NCI-H128 (cell line): ENCODE results near the gene LEF1.
A peak's percentile ranks its signal among the peaks of the same experiment; 100 is the strongest.
"Not testable (repeated sequence)": the region's sequence is repeated elsewhere in the genome, so short reads cannot be mapped to it uniquely, and the experiment has no call there.

Experiments used
- DNase-seq: peaks from one replicate; lab custom pipeline; 2025; ENCODE audit not compliant: unreplicated experiment; lab: John Stamatoyannopoulos, UW

The LEF1 gene

DNA sequence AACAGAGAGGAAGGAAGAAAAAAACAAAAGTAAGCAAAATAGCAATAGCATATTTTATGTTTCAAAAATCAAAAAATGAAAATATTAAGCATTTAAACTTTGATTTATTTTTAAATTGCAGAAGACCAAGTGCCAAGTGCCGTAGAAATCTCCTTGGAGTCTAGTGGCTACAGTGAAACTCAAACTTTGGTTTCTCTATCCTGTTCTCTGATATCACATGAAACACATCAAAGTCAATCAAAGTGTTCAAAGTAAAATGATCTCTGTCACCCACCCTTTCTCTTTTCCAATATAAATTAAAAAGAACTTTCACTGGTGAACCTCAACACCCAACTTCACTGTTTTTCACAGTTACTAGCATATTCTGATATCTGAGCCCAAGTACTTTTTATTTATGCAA is 98.0 kb downstream of the LEF1 start:
- no peak for DNase-seq

DNA sequence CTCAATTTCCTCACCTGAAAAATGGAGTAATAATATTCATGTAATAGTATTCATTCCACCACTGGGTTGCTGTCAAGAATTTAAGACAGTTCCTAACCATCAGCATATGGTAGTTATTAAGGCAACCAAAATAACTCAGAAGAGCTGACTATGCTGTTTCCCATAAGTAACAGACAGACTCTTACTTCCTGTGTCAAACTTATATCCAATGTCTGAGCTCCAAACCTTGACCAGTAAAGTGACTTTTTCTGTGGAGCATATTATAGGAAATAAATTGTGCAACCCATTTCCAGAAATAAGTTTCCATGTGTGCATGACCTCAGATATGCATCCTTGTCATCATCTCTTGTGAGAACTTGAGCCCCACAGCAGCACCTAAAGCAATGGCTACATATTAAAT is 100.3 kb downstream of the LEF1 start:
- DNase-seq, result no peak

DNA sequence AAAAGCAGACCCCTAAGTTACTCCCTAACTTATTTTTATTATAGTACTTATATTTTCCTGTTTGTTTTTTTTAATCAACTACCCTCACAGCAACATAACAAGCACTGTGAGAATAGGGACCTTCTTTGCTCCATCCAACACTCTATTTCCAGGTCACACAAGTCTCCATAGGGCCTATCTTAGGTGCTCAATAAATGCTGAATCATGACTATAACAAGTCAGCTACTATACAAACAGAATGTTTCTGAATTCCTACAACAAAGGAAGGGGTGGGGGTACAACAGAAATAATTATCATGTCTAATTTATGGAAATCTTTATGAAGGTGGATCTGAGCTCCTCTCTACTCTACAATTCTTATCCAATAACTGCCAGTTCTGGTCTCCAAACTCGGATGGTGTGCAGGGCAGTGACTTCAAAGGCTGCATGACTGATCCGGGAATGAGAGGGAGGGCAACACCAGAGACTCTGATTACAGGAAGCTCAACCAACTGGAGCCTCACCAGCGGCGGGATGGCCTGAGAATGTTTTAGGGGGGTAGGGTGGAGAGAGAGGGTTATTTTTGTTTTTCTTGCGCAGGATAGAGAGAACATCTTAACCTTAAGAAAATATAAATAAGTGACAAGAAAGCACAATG is 107.9 kb downstream of the LEF1 start:
- DNase-seq, result no peak

DNA sequence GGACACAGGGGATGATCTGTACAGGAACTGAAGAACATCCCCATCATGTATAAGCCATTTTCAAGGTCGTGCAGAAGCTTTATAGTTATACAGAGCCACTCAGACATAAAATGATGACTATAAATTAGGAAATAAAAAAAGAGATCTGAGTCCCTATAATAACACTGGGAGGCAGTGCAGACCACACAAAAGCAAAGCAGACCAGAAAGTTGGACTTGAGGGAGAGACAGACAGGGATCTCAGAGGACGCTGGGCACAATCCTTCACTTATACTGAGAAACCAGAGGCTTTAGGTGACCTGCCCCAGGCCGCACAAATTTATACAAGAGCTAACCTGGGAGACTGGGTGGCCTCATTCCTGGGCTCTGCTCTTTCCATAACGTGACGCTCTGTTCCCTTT is 108.6 kb downstream of the LEF1 start:
- DNase-seq, result no peak

DNA sequence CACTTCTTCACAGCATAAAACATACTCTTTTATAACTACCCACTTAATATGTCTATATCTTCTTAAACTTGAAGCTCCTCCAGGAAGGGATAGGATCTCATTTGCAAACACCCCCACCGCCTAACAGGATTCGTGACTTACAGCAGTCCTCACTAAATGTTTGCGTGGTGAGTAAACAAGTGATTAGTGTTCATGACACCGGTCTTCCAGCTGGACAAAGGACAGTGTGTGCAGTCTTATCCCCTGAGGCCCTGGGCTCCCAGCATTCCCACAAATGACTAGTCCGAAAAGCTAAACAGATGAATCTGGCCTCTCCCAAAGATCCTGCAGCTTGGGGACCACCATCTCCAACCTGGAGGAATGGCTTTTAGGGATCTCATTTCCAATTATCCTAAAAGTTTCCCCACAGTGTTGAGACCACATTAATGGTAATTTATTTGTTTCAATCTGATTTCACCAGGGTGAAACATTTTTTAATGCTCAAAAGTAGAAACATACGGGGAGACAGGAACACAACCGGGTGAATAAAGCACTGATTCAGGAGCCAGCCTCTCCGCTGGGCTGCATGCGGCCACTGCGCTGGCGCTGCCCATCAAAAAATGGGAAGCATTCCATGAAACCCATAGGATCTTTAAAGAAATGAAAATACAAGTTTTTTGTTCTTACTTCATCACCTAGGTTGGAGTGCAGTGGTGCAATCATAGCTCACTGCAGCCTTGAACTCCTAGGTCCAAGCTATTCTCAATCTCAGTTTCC is 109.9 kb downstream of the LEF1 start:
- no peak for DNase-seq

DNA sequence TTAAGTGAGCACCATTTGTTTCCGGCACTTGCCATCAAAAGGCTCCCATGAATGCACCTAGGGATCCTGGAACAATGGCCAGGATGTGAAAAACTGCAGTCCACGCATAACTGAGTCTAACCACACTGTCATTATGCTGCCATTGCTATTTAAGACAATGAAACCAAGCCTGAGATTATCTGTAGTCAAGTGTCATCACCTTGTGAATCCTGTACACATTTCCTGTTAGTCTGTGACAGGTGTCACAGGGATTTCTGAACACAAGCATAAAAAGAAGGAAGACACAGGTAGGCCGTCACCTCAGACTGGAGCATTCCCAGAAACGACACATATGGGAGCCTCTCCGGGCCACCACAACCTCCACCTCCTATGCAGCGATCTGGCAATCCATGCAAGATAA is 112.3 kb downstream of the LEF1 start:
- no peak for DNase-seq

DNA sequence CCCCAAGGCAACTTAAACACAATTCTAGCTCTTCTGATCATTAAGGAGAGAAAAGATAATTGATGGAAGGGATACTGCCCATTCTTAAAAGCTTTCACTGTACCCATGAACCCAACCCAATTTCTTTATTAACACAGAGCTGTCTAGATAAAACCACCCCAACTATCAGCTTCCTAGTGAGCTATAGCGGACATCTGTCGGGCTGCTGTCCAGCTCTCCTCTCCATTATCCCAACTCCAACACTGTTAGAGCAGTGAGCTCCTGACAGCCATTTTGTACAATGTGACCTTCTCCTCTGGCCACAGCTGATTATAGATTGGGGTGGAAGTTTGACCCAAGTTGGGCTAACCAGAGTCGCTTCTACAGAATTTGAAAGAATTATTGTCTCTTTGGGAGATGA is 112.9 kb downstream of the LEF1 start:
- DNase-seq, result no peak

DNA sequence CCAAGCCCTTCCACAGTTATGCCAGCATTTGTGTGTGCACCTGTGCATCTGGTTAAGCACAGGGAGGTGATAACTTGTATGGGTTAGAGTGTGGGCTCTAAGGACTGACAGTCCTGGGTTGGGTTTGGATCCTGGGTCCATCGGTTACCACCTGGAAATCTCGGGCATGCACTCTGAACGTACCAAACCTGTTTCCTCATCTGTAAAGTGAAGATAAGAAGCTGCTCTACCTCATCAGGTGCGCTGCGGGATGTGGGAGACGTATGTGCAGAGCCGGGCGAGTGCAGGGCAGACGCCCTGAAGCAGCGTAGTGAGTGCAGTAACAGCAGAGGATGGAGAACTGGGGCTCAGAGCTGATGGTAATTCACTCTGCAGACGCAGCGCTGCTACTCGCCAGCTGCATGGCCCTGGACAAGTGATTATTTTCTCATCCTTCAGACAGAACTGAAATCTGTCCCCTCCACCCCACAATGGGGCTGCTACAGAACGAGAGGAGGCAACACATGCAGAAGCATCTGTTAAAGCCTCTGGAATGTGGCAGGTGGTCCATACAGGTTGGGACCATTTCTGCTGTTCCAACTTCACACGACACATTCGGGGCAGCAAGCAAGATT is 114.6 kb downstream of the LEF1 start:
- no peak for DNase-seq

DNA sequence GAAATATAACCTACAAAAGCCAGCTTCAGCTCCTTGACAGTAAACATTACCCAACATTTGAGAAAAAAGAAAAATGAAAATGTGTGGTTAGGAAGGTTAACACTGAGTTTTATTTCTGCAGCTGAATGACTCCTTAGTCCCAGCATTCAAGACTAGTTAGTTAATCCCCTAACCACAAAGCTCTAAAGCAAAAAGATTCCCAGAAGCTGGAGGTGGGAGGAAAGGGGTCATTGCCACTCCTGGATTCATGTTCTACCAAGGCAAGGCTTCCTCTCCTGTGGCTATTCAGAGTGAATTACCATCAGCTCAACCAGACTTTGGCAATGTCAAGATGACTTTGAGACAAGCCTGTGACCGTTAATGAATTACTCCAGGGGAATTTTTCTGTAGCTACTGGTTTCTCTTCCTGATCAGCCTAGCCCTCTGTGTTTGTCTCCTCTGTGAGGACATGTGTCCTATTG is 115.5 kb downstream of the LEF1 start:
- no peak for DNase-seq

DNA sequence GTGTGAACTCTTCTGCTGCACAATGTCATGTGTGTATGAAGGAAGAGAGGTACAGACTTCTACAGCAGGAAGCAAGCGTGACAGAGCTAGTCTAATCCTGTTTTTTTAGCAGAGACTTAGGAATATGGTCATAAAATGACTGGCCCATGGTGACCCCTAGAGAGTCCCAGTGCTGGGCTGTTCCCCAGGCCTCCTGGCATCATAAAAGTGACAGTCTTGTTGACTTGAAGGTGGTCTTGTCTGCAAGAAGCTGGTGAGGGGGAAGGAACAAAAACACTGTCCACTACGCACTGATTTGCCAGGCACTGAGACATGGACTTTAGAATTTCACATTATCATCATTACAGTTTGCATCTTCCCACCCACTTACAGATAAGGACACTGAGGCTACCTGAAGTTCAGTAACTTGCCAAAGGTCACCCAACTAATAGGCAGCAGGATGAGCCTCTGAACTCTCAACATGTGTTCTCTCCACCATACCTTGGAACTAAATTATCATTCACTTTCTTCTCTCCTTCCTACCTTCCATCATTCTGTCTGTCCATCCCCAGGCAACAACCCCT is 116.1 kb downstream of the LEF1 start:
- DNase-seq, result no peak

DNA sequence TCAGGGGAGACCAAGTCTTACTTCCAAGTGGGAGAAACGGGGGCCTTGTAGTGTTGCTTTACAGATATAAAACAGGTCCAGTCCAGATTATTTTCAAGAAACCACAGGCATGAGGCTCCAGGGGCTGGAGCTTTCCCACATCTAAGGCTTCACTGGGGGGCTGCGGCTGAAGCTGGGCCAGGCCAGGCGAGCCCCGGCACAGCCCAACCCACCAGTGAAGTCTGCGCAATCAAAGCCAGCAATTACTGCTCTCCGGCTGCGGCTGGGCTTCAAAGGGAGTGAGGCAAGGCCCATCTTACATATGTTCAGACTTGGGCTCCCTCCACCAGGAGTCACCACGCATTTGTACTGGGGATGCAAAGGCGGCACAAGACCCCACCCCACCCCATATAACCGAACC is 117.4 kb downstream of the LEF1 start:
- DNase-seq, result no peak

DNA sequence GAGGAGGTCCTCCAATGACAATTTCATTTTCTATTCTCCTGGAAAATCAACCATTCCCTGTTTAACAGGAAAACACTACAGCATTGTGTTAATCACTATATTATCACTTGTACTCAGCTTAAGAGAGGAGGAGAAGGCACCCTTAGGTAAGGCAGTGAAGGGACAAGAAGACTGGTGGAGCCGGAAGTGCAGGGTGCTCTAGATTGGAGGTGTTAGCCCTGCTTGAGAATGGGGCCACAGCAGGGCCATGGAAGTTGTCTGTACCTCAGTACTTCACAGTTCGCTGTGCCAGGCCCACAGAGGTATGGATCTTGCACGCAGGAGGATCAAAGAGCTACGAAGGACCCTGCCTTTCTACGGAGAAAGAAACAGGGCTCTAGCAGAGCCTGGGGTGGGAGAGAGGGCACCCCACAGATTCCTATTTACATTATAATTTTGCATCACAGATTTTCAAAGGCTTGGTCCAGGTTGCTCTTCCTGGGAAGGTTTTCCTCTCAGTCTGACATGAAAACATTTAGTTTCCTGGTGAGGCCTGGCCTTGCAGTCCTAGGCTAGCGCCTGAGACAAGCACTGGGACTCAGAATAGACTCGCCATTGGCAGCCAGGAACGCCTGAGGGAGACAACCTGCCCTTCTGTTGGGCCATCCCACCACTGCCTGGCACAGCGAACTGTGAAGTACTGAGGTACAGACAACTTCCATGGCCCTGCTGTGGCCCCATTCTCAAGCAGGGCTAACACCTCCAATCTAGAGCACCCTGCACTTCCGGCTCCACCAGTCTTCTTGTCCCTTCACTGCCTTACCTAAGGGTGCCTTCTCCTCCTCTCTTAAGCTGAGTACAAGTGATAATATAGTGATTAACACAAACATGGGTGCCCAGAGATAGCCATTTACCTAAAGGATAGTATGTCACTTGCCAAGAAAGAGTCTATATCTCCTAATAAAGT is 118.3 kb downstream of the LEF1 start:
- not testable (repeated sequence) for DNase-seq

DNA sequence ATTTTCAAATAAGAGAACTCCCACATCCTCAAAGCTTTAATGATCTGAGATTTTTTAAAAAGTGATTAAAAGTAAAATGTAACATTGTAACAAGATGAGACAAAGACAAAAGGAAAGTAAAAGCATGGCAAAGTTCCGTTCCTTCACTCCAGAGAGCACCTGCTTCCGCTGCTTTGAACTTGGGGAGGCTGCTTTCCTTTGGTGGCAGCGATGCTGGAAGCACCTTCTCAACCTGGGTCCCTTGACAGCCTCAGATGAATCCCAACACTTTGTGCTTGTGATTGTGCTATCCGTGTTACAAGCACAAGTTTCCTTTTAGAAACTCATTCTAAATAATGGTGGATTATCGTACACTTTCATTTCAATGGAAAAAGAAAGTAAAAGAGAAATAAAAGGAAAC is 119.3 kb downstream of the LEF1 start:
- DNase-seq, result no peak

DNA sequence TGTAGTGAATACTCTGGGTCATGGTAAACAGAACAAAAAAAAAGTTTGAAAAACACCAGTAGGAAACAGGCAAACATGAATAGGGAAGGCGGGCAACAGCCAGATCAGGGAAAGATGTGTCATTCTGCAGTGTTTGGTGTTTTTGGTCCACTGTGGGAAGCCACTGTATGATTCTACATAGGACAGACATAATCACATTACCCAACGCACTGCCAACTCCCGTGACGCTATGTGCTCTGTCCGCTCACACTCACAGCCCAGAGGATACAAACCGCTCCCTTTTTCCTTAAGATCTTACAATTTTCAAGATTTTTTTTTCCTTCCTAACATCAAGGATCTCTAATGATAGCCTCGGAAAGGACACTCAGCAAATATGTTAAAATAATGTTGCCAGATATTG is 119.7 kb downstream of the LEF1 start:
- DNase-seq, result no peak

DNA sequence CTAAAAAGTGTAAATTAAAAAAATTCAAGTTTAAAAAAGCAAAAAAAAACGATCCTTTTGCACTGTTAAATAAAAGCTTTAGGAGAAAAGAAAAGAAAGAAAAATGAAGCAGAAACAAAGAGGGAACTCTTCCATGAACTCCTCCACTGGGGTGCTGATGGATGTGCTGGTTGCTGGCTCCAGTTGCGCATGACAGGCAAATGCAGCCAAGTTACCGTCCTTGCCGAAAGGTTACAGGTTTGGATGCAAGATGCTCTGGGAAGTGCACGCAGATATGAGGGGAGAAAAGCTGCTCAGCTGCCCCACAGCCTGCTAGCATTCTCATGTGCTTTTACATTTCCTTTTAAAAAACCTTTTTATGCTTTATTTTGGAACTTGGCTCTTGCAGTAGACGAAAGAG is 120.6 kb downstream of the LEF1 start:
- no peak for DNase-seq

DNA sequence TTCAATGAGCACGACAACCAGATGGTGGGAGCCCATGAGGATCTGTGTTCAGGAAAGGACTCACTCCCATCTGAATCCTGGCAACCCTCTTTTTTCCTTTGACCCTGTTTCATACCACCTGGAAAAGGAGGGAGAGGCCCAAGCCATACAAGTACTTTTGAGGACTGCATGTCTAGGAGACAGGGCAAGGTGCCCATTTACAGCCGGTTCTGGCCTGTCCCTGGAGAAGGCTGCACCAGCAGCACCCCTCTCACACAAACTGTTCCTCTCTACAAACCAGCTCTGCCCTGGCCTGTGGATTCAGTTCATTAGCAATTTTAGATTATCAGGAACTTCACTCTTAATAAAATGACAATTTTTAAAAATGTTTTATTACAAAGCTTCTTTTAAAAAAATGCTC is 121.5 kb downstream of the LEF1 start:
- no peak for DNase-seq

DNA sequence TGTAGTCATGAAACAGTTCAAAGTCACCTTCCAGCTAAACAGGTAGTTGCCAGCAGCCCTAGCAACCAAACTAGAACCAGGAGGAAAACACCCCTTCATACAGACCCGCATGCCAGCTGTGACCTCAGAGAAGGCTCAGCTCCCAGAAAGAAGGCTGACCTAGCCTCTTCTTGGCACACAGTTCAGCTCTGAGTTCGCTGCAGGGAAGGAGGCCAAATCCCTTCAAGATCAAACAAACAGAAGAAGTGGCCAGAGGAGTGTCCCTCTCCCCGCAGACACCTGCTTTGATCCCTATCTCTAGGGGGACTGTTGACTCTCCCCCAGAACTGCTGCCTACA is 123.1 kb downstream of the LEF1 start:
- DNase-seq, result no peak

DNA sequence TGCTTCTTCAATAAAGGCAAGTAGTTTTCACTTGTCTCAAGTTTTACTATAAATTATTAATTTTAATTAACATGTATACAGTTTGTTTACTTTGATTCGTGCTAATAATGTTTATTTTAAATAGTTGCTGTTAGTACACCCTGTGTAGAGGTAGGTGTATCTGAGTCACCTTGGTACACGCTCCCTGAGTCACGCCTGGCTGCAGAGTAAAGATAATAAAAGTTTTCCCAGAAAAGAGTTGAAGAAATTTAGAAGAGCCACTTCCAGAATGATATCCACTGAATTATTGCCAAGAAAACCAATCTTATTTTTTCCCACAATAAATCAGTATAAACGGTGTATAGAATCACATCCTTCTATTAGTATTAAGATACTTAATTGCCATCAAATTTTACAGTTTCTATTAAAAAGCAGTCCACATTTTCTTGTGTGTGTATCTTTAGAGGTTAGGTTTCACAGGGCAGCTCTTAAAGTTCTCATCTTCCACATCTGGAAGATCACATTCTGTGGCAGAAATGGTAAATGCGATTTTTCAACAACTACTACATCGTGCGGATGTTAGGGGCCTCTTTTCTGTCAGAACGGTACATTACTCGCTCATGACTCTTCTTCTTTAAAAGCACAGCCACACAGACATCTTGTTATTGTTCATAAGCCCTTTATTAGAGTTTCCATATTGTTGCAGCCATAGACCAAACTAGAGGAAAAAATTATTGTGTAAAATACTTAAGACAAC is 123.6 kb downstream of the LEF1 start:
- DNase-seq, result no peak

DNA sequence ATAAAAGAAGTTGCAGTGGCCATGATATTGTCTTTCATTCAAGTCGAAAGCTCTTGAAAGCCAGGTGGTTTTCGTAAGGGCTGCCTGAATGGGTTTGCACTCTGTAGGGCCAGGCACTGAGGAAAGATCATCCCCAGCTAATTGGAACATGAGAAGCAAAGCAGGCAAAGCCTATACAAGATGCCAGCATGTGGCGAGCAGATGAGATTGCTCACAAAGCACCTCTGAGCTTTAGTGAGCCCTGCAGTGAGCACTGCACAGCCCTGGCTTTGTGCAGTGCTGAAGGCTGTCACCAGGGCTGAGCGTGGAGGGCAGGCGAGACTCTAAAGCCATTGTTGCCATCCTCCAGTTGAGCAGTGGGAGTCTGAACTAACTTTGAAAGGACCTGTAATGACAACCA is 125.2 kb downstream of the LEF1 start:
- DNase-seq, result peak; percentile 79

DNA sequence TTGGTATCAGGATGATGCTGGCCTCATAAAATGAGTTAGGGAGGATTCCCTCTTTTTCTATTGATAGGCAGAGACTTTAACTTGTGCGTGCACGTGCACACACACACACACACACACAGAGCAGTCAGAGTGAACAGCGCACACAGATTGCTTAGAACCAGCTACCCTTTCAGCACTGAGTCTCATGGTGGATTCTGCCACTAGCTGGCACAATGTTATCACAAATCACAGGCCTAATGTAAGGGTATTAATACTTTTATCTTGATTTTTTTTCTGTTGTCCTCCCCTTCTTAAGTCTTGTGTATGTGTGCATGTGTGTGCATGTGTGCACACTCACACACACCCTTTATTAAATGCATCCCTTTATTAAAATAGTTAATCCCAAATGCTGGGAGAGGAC is 125.8 kb downstream of the LEF1 start:
- DNase-seq, result no peak
